HepG2 (cell line): ENCODE results near the gene FAM111A. TPM values are rescaled to one million over a fixed set of nuclear protein-coding genes. Genes with fewer than 3 reads are reported as not detected.

Experiments used
- ATAC-seq: fragments of 200-7000 bp; cut with Tn5 transposase; 3 replicates; pipeline ENCODE4 v1.9.1; 2020; ENCODE audit warnings: mild to moderate bottlenecking, moderate library complexity
- BruUV-seq: library from RNA; stranded (reverse); fragments of 400-500 nt; replicated peaks from 2 replicates; lab custom pipeline; 2021; lab: Mats Ljungman, UMichigan
- CTCF ChIA-PET: fragments of 300-600 bp; formaldehyde crosslinking; extraction: SDS; loops from one replicate; lab custom pipeline; 2021; ENCODE audit warnings: low total read pairs, inconsistent platforms, low intra/inter-chr PET ratio; lab: Yijun Ruan, JAX
- POLR2A ChIA-PET: fragments of 350-600 bp; sonication (Branson Sonifier 250); formaldehyde crosslinking; loops from one replicate; lab custom pipeline; 2020; ENCODE audit warnings: antibody characterized with exemption, inconsistent platforms; lab: Yijun Ruan, JAX
- DNase-seq: peaks from one replicate; pipeline ENCODE4 v3.0.0-alpha.2; 2015; ENCODE audit warnings: low spot score
- FAIRE-seq: peaks from 3 replicates; lab custom pipeline; 2011; peaks lifted over from hg19 to GRCh38; lab: Jason Lieb, UNC
- H2AFZ ChIP-seq: one replicate; pipeline ENCODE4 v1.6.1; 2011; ENCODE audit warnings: low read length, inconsistent platforms
- H3K27ac ChIP-seq: fragments of 300-600 bp; 3 replicates; pipeline ENCODE4 v1.8.0; 2011; ENCODE audit warnings: mixed run types, mild to moderate bottlenecking, mixed read lengths, low read length, inconsistent platforms; ENCODE audit not compliant: insufficient read depth; ENCODE audit errors: extremely low read length
- H3K27me3 ChIP-seq, 2 experiments: fragments of 200-600 bp in 1 of 2; 2 replicates in 1 of 2; 3 replicates in 1 of 2; pipeline versions ENCODE4 v1.6.0 to v1.8.0; 2011; ENCODE audit warnings: low read length in 2 of 2, mild to moderate bottlenecking in 2 of 2, moderate library complexity in 2 of 2, inconsistent platforms in 1 of 2; ENCODE audit not compliant: insufficient read depth in 2 of 2, control insufficient read depth in 1 of 2
- H3K36me3 ChIP-seq, 2 experiments: fragments of 200-600 bp in 1 of 2; replicated peaks in 1 of 2; 2 replicates in 1 of 2; 3 replicates in 1 of 2; pipeline versions ENCODE4 v1.5.1 to v1.8.0; 2011; ENCODE audit warnings: low read length in 2 of 2, inconsistent platforms in 1 of 2; ENCODE audit not compliant: insufficient read depth in 2 of 2, control insufficient read depth in 1 of 2
- H3K4me1 ChIP-seq: 2 replicates; pipeline ENCODE4 v1.5.1; 2012; ENCODE audit warnings: low read length, inconsistent platforms; ENCODE audit not compliant: insufficient read depth
- H3K4me2 ChIP-seq: 2 replicates; pipeline ENCODE4 v1.6.0; 2011; ENCODE audit warnings: low read depth, low read length, inconsistent platforms
- H3K4me3 ChIP-seq, 3 experiments: fragments of 200-600 bp in 1 of 3; sonication (generic), shearing (Covaris generic) in 1 of 3; replicated peaks in 1 of 3; 2 replicates each; pipeline ENCODE4 v1.5.1; 2011 to 2016; ENCODE audit warnings: low read length in 3 of 3, inconsistent platforms in 2 of 3, low read depth in 2 of 3, mild to moderate bottlenecking in 2 of 3, control low read depth in 1 of 3, mixed read lengths in 1 of 3; ENCODE audit not compliant: insufficient read depth in 1 of 3
- H3K79me2 ChIP-seq: one replicate; pipeline ENCODE4 v1.6.1; 2011; ENCODE audit warnings: low read length, inconsistent platforms; ENCODE audit not compliant: insufficient read depth
- H3K9ac ChIP-seq: 2 replicates; pipeline ENCODE4 v1.6.0; 2011; ENCODE audit warnings: mild to moderate bottlenecking, low read depth, low read length, inconsistent platforms; ENCODE audit not compliant: insufficient read depth
- H3K9me3 ChIP-seq: 2 replicates; pipeline ENCODE4 v1.5.1; 2012; ENCODE audit warnings: mild to moderate bottlenecking, low read length
- H4K20me1 ChIP-seq: 2 replicates; pipeline ENCODE4 v1.6.0; 2011; ENCODE audit warnings: inconsistent platforms, mild to moderate bottlenecking, low read length, moderate library complexity; ENCODE audit not compliant: insufficient read depth
- CTCF ChIP-seq: sonication (generic); formaldehyde crosslinking; IDR thresholded peaks from 2 replicates; pipeline ENCODE4 v1.5.0; 2020; ENCODE audit warnings: mild to moderate bottlenecking, missing genetic modification reagents, moderate library complexity
- PATZ1 ChIP-seq: sonication (generic); formaldehyde crosslinking; IDR thresholded peaks from 2 replicates; pipeline ENCODE4 v1.4.0; 2020; ENCODE audit warnings: missing genetic modification reagents
- RAD21 ChIP-seq: fragments of 450-650 bp; formaldehyde crosslinking; IDR thresholded peaks from 2 replicates; pipeline ENCODE4 v1.5.0; 2020; ENCODE audit warnings: mild to moderate bottlenecking
- RCOR2 ChIP-seq: IDR thresholded peaks from 2 replicates; pipeline ENCODE4 v1.6.1; 2016; ENCODE audit warnings: missing biosample characterization, missing genetic modification reagents
- SMC3 ChIP-seq: IDR thresholded peaks from 2 replicates; pipeline ENCODE4 v1.6.1; 2011; ENCODE audit warnings: low read length, improper control_type of control experiment
- STAG1 ChIP-seq: sonication (generic); formaldehyde crosslinking; IDR thresholded peaks from 2 replicates; pipeline ENCODE4 v1.4.0; 2020; ENCODE audit warnings: missing genetic modification reagents
- SUZ12 ChIP-seq: fragments of 150-350 bp; IDR thresholded peaks from 2 replicates; pipeline ENCODE4 v1.6.1; 2014; ENCODE audit warnings: low read depth, low read length
- ZBTB4 ChIP-seq: sonication (generic); formaldehyde crosslinking; IDR thresholded peaks from 2 replicates; pipeline ENCODE4 v1.4.0; 2020; ENCODE audit warnings: missing genetic modification reagents, mild to moderate bottlenecking, borderline replicate concordance
- WGBS: methylation state at CpG from one replicate; pipeline ENCODE4 v1.1.6; 2017; ENCODE audit warnings: low lambda C conversion rate; 5-methylcytosine and 5-hydroxymethylcytosine counted together
- in situ Hi-C: cut with HindIII; loops from 2 replicates; pipeline ENCODE4 v1.10.0; 2017; ENCODE audit warnings: low pct_unique_long_range_greater_than_20kb; ENCODE audit not compliant: extremely low pct_ligation_motif_present
- intact Hi-C: fragments of 100-400 bp; cut with micrococcal nuclease; formaldehyde crosslinking; loops from one replicate; pipeline ENCODE4 v1.10.0; 2022; ENCODE audit not compliant: unreplicated experiment
- polyA plus RNA-seq, 8 experiments: library from polyadenylated mRNA; depleted of rRNA in 3 of 8; stranded (reverse) in 7 of 8; unstranded in 1 of 8; fragments of >200 nt; fragmentation: Illumina TruSeq in 4 of 8; extraction: Trizol in 4 of 8; gene quantifications; 2 replicates each; pipeline versions ENCODE4 v1.2.1 to v1.2.3, GENCODE V29; 2011 to 2016; ENCODE audit warnings: low read depth in 4 of 8, missing spikeins in 1 of 8, mixed read lengths in 1 of 8; ENCODE audit not compliant: insufficient read depth in 1 of 8
- total RNA-seq, 5 experiments: library from RNA; depleted of rRNA; stranded (reverse); fragments of >200 nt; fragmentation: Illumina TruSeq; extraction: Trizol; gene quantifications; 2 replicates each; pipeline ENCODE4 v1.2.3, GENCODE V29; 2016; ENCODE audit warnings: low read depth in 1 of 5
- TF ChIP-seq, protein P1 (sequence below): sonication (generic); formaldehyde crosslinking; IDR thresholded peaks from 2 replicates; pipeline ENCODE4 v1.4.0; 2020; ENCODE audit warnings: missing genetic modification reagents
- TF ChIP-seq, protein P2 (sequence below): sonication (generic); formaldehyde crosslinking; IDR thresholded peaks from 2 replicates; pipeline ENCODE4 v1.8.0; 2022; ENCODE audit warnings: missing genetic modification reagents, mild to moderate bottlenecking, moderate library complexity, borderline replicate concordance

Gene FAM111A
- total and polyA plus RNA-seq, 2 of the 13 experiments (the other 11 are each of a cell fraction or from before 2014, with no cell fraction given), result 3.2 to 13.5 TPM

DNA sequence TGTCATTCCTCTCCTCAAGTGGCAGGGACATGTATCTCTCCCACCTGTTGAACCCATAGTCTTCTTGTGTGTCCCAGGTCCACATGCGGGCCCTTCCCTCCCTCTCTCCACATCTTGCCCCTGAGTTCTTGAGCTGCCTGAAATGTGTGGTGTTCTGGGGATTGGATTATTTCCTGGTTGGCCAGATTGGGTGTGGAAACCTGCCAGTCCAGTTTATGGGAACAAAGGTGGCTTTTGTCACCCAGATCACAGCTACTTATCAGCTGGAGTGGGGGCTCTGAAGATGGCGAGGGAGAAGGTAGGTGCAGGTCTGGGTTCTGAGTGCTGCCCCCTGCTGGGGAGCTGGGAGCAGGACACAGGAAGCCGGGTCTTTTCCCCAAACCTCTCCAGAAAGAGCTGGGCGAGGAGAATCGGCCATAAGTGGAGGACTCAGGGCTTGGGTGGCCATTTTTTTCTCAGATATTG is 43.5 kb downstream of the FAM111A start:
- H3K9me3 ChIP-seq, result no peaks in the 10 kb centered on the region
- ChIA-PET POLR2A (interaction anchor here (0.7 to 3.4 kb wide), 3 partner anchors 9 to 80 kb away, joined by 3 to 46 read pairs (median 3); partner anchors contain the start of gene DTX4), CTCF (interaction anchor here (1.2 to 4.1 kb wide), 2 partner anchors 14 to 21 kb away, joined by 5 to 45 read pairs; partner anchors contain the start of gene DTX4)
- FAIRE-seq, result no peak
- BruUV-seq, result no TSS peak
- intact Hi-C loops, result loop anchor here (1.0 kb wide), 1 partner anchor 15 kb away; no protein-coding TSS in a partner anchor
- H3K27me3 ChIP-seq, result no peaks in the 10 kb centered on the region
- no peak overlapping the region for H3K4me3 ChIP-seq
- peaks cover 0 to 2% of the 10 kb centered on the region in 2 experiments; a peak in 2 of 5 replicates for H3K36me3 ChIP-seq
- H2AFZ ChIP-seq, result no peak overlapping the region
- peak; percentile 50 for DNase-seq
- H3K4me2 ChIP-seq, result no peak overlapping the region
- in situ Hi-C loops, result loop anchor here (25.0 kb wide), 1 partner anchor 501 kb away; no protein-coding TSS in a partner anchor
- no peaks in the 10 kb centered on the region for H4K20me1 ChIP-seq
- ATAC-seq, result peak; percentile 82
- 48% methylated on average over 5 of the region's 5 CpGs for WGBS
- H3K4me1 ChIP-seq, result peaks cover 22% of the 10 kb centered on the region
- TF ChIP-seq STAG1 (peak; percentile 35), SMC3 (peak; percentile 43), PATZ1 (0 out of 2 replicates have a peak, but pooled peaks have one; percentile 38), ZBTB4 (CRISPR knock-in tag) (0 out of 2 replicates have a peak, but pooled peaks have one; percentile 18), CTCF (CRISPR knock-in tag) (peak; percentile 58), SUZ12 (no peak), RAD21 (CRISPR knock-in tag) (peak; percentile 34; the same call in 1 of the 2 replicates), RCOR2 (no peak)
- TF ChIP-seq, protein P1, sequence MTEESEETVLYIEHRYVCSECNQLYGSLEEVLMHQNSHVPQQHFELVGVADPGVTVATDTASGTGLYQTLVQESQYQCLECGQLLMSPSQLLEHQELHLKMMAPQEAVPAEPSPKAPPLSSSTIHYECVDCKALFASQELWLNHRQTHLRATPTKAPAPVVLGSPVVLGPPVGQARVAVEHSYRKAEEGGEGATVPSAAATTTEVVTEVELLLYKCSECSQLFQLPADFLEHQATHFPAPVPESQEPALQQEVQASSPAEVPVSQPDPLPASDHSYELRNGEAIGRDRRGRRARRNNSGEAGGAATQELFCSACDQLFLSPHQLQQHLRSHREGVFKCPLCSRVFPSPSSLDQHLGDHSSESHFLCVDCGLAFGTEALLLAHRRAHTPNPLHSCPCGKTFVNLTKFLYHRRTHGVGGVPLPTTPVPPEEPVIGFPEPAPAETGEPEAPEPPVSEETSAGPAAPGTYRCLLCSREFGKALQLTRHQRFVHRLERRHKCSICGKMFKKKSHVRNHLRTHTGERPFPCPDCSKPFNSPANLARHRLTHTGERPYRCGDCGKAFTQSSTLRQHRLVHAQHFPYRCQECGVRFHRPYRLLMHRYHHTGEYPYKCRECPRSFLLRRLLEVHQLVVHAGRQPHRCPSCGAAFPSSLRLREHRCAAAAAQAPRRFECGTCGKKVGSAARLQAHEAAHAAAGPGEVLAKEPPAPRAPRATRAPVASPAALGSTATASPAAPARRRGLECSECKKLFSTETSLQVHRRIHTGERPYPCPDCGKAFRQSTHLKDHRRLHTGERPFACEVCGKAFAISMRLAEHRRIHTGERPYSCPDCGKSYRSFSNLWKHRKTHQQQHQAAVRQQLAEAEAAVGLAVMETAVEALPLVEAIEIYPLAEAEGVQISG (CRISPR knock-in tag), result 0 out of 2 replicates have a peak, but pooled peaks have one; percentile 38
- TF ChIP-seq, protein P2, sequence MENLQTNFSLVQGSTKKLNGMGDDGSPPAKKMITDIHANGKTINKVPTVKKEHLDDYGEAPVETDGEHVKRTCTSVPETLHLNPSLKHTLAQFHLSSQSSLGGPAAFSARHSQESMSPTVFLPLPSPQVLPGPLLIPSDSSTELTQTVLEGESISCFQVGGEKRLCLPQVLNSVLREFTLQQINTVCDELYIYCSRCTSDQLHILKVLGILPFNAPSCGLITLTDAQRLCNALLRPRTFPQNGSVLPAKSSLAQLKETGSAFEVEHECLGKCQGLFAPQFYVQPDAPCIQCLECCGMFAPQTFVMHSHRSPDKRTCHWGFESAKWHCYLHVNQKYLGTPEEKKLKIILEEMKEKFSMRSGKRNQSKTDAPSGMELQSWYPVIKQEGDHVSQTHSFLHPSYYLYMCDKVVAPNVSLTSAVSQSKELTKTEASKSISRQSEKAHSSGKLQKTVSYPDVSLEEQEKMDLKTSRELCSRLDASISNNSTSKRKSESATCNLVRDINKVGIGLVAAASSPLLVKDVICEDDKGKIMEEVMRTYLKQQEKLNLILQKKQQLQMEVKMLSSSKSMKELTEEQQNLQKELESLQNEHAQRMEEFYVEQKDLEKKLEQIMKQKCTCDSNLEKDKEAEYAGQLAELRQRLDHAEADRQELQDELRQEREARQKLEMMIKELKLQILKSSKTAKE (CRISPR knock-in tag), result no peak
- H3K27ac ChIP-seq, result no peak overlapping the region
- H3K9ac ChIP-seq, result no peak overlapping the region
- H3K79me2 ChIP-seq, result no peaks in the 10 kb centered on the region
